Hepatocyte (in vitro differentiated cells): ENCODE measurements around the gene MAGI1. TPM values are rescaled to one million over a fixed set of nuclear protein-coding genes. Genes with fewer than 3 reads are reported as not detected.

Experiments used
- DNase-seq: peaks from one replicate; pipeline ENCODE4 v3.0.0-alpha.2; 2016; ENCODE audit warnings: low spot score
- H2AFZ ChIP-seq: fragments of 200-600 bp; sonication (generic); 2 replicates; pipeline ENCODE4 v1.6.0; 2016; ENCODE audit warnings: antibody characterized with exemption, mild to moderate bottlenecking
- H3K27ac ChIP-seq: fragments of 200-600 bp; sonication (generic); 2 replicates; pipeline ENCODE4 v1.5.1; 2016; ENCODE audit warnings: mild to moderate bottlenecking
- H3K27me3 ChIP-seq: fragments of 200-600 bp; sonication (generic); 2 replicates; pipeline ENCODE4 v1.6.1; 2016
- H3K36me3 ChIP-seq: fragments of 200-600 bp; sonication (generic); replicated peaks from 2 replicates; pipeline ENCODE4 v1.5.1; 2016; ENCODE audit warnings: low read depth; ENCODE audit not compliant: insufficient read depth
- H3K4me1 ChIP-seq: fragments of 200-600 bp; sonication (generic); 2 replicates; pipeline ENCODE4 v1.5.1; 2016; ENCODE audit warnings: mild to moderate bottlenecking, moderate library complexity; ENCODE audit not compliant: insufficient read depth
- H3K4me2 ChIP-seq: fragments of 200-600 bp; sonication (generic); 2 replicates; pipeline ENCODE4 v1.6.0; 2016
- H3K4me3 ChIP-seq: fragments of 200-600 bp; sonication (generic); 2 replicates; pipeline ENCODE4 v1.5.1; 2016; ENCODE audit warnings: mild to moderate bottlenecking
- H3K79me2 ChIP-seq: fragments of 200-600 bp; sonication (generic); 2 replicates; pipeline ENCODE4 v1.6.0; 2017; ENCODE audit warnings: mild to moderate bottlenecking
- H3K9me2 ChIP-seq: fragments of 200-600 bp; sonication (generic); replicated peaks from 2 replicates; pipeline ENCODE4 v1.6.0; 2017; ENCODE audit warnings: mild to moderate bottlenecking; ENCODE audit not compliant: insufficient read depth
- H3K9me3 ChIP-seq: fragments of 200-600 bp; sonication (generic); 2 replicates; pipeline ENCODE4 v1.5.1; 2016; ENCODE audit warnings: low read depth, mild to moderate bottlenecking
- H4K20me1 ChIP-seq: fragments of 200-600 bp; sonication (generic); 2 replicates; pipeline ENCODE4 v1.6.0; 2016; ENCODE audit warnings: mild to moderate bottlenecking; ENCODE audit not compliant: insufficient read depth, poor library complexity, severe bottlenecking
- CTCF ChIP-seq: fragments of 200-600 bp; sonication (generic); IDR thresholded peaks from 2 replicates; pipeline ENCODE4 v1.5.1; 2016; ENCODE audit warnings: antibody characterized with exemption, mild to moderate bottlenecking; ENCODE audit not compliant: poor library complexity
- EZH2 ChIP-seq: fragments of 200-600 bp; sonication (generic); IDR thresholded peaks from 2 replicates; pipeline ENCODE4 v1.6.1; 2016; ENCODE audit warnings: antibody characterized with exemption, mild to moderate bottlenecking, borderline replicate concordance
- EZH2phosphoT487 ChIP-seq: fragments of 200-600 bp; sonication (generic); IDR thresholded peaks from one replicate; pipeline ENCODE4 v1.6.1; 2018; ENCODE audit warnings: antibody characterized with exemption, mild to moderate bottlenecking, low read depth, moderate library complexity; ENCODE audit not compliant: unreplicated experiment, severe bottlenecking
- whole genome bisulfite sequencing: methylation state at CpG from one replicate; pipeline ENCODE4 v1.1.6; 2016; ENCODE audit warnings: low lambda C conversion rate; ENCODE audit errors: missing lambda C conversion rate; 5-methylcytosine and 5-hydroxymethylcytosine counted together
- polyA plus RNA-seq: library from polyadenylated mRNA; unstranded; fragments of >200 nt; fragmentation: Nextera tagmentation; extraction: Ambion mirVana; gene quantifications from 2 replicates; pipeline ENCODE4 v1.2.1, GENCODE V29; 2016
- total RNA-seq: library from RNA; depleted of rRNA; stranded (reverse); fragments of >200 nt; gene quantifications from 2 replicates; pipeline ENCODE4 v1.2.3, GENCODE V29; 2014

The MAGI1 gene
- total and polyA plus RNA-seq, 2 experiments from 2014 or later, result 26.2 to 43.5 TPM

- 95% methylated on average over 5 of the region's 5 CpGs for WGBS
Measured at GRCh38 chr3:65703026-65703425, 335.7 kb downstream of the MAGI1 start.

GRCh38 chr3:65702202-65702601 lies 336.5 kb downstream of the MAGI1 start:
- no peak for DNase-seq
- WGBS, result 93% methylated on average over 2 of the region's 2 CpGs

More at GRCh38 chr3:65703026-65703425, 335.7 kb downstream of the MAGI1 start:
- no peak for TF ChIP-seq EZH2phosphoT487
- TF ChIP-seq EZH2, result no peak
- TF ChIP-seq CTCF, result no peak
- no peaks in the 10 kb centered on the region for H3K36me3 ChIP-seq
- peaks cover 22% of the 10 kb centered on the region for H3K79me2 ChIP-seq
- no peaks in the 10 kb centered on the region for H3K4me1 ChIP-seq
- no peak overlapping the region for H3K4me3 ChIP-seq
- no peaks in the 10 kb centered on the region for H3K9me2 ChIP-seq
- H3K27me3 ChIP-seq, result no peaks in the 10 kb centered on the region
- H3K9me3 ChIP-seq, result no peaks in the 10 kb centered on the region
- DNase-seq, result no peak
- H4K20me1 ChIP-seq, result no peaks in the 10 kb centered on the region
- H2AFZ ChIP-seq, result no peak overlapping the region
- H3K4me2 ChIP-seq, result no peak overlapping the region
- no peak overlapping the region for H3K27ac ChIP-seq

GRCh38 chr3:65701516-65701915 lies 337.2 kb downstream of the MAGI1 start:
- Histone ChIP-seq H3K79me2 (peaks cover 22% of the 10 kb centered on the region), H3K9me3 (no peaks in the 10 kb centered on the region), H3K36me3 (no peaks in the 10 kb centered on the region), H3K4me3 (no peak overlapping the region), H3K4me2 (no peak overlapping the region), H3K27me3 (no peaks in the 10 kb centered on the region), H2AFZ (no peak overlapping the region), H3K9me2 (no peaks in the 10 kb centered on the region), H3K27ac (no peak overlapping the region), H4K20me1 (no peaks in the 10 kb centered on the region), H3K4me1 (no peaks in the 10 kb centered on the region)
- 96% methylated on average over 4 of the region's 4 CpGs for whole genome bisulfite sequencing
- TF ChIP-seq EZH2, result no peak
- no peak for TF ChIP-seq EZH2phosphoT487
- TF ChIP-seq CTCF, result no peak
- no peak for DNase-seq

More at GRCh38 chr3:65702202-65702601, 336.5 kb downstream of the MAGI1 start:
- Histone ChIP-seq H3K27me3 (no peaks in the 10 kb centered on the region), H3K4me3 (no peak overlapping the region), H3K4me2 (no peak overlapping the region), H3K9me2 (no peaks in the 10 kb centered on the region), H4K20me1 (no peaks in the 10 kb centered on the region), H3K9me3 (no peaks in the 10 kb centered on the region), H3K4me1 (no peaks in the 10 kb centered on the region), H3K79me2 (peaks cover 22% of the 10 kb centered on the region), H3K36me3 (no peaks in the 10 kb centered on the region), H3K27ac (no peak overlapping the region), H2AFZ (no peak overlapping the region)
- TF ChIP-seq CTCF (no peak), EZH2 (no peak), EZH2phosphoT487 (no peak)

GRCh38 chr3:65689436-65689835 lies 349.3 kb downstream of the MAGI1 start:
- Histone ChIP-seq H3K36me3 (no peaks in the 10 kb centered on the region), H3K27ac (no peak overlapping the region), H3K79me2 (peaks cover 27% of the 10 kb centered on the region), H3K9me3 (no peaks in the 10 kb centered on the region), H3K4me1 (peaks cover 2% of the 10 kb centered on the region), H3K27me3 (no peaks in the 10 kb centered on the region), H3K9me2 (no peaks in the 10 kb centered on the region), H2AFZ (no peak overlapping the region), H3K4me2 (no peak overlapping the region), H4K20me1 (no peaks in the 10 kb centered on the region), H3K4me3 (no peak overlapping the region)
- DNase-seq, result no peak
- TF ChIP-seq CTCF, result no peak
- no peak for TF ChIP-seq EZH2phosphoT487
- TF ChIP-seq EZH2, result no peak
- WGBS, result 72% methylated on average over 3 of the region's 3 CpGs
